Measurements from ENCODE around the gene ECHDC1.
"Not testable (repeated sequence)": the region's sequence is repeated elsewhere in the genome, so short reads cannot be mapped to it uniquely, and the experiment has no call there.

ECHDC1 gene

DNA sequence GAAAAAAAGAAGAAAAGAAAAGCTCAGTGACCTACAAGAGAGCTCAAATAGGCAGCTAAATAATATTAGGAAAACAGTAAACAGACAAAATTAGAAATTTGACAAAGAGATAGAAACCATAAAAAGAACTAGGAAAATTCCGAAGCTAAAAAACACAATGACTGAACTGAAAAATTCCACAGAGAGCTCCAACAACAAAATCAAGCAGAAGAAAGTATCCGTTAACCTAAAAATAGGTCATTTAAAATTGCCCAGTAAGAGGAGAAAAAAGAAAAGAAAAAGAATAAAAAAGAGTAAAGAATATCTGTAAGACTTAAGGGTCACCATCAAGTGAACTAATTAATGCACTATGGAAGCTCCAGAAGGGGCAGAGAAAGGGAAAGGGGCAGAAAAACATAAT lies 6.6 kb upstream of the ECHDC1 start:
- no peaks in the 10 kb centered on the region for H3K27me3 Mint-ChIP-seq
- H3K4me3 Mint-ChIP-seq, result no peak overlapping the region
- H3K27ac Mint-ChIP-seq, result no peak overlapping the region
- H3K36me3 Mint-ChIP-seq (ENCODE audit: low read depth), result peaks cover 15% of the 10 kb centered on the region
- peaks cover 12% of the 10 kb centered on the region for H3K4me1 Mint-ChIP-seq (ENCODE audit: low read depth)
- H3K9me3 Mint-ChIP-seq, result peaks cover 24% of the 10 kb centered on the region

DNA sequence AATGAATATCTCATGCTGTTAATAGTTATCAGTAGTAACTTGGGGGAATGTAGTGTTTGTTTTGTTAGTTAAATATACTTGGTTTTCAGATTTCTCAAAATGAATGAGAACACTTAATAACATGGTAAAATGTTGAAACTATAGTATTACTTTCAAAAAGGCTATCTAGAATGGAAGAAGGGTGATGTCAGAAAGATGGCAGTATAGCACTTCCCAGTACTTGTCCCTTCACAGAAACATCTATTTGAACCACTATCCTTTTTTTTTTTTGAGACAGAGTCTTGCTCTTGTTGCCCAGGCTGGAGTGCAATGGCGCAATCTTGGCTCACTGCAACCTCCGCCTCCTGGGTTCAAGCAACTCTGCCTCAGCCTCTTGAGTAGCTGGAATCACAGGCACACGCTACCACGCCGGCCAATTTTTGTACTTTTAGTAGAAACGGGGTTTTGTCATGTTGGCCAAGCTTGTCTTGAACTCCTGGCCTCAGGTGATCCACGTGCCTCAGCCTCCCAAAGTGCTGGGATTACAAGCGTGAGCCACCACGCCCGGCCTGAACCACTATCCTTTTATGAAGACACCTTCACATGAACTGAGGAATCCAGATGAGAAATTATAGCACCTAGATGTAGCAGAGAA lies 4.7 kb upstream of the ECHDC1 start:
- Mint-ChIP-seq H3K36me3 (ENCODE audit: low read depth) (peaks cover 15% of the 10 kb centered on the region), H3K4me3 (no peak overlapping the region), H3K9me3 (peaks cover 17% of the 10 kb centered on the region), H3K27ac (no peak overlapping the region), H3K4me1 (ENCODE audit: low read depth) (peaks cover 9% of the 10 kb centered on the region), H3K27me3 (no peaks in the 10 kb centered on the region)

DNA sequence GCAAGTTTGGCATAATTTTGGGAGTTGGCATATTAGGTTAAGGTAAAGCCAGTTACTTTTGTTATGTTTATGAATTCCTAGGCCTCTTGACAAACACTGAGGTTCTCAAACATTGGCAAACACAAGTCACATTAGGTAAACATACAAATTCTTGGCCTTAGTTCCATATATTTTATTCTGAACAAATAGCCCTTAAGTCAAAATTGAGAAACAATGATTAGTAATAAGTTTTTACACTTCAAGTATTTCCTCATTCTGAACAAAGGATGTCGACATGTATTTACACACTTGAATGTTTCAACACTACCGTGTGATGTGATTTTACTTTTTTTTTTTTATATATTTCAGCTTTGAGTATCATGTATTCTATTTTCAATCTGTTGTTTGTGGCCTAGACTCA lies 3.8 kb upstream of the ECHDC1 start:
- no peaks in the 10 kb centered on the region for H3K27me3 Mint-ChIP-seq
- peaks cover 9% of the 10 kb centered on the region for H3K9me3 Mint-ChIP-seq
- H3K4me1 Mint-ChIP-seq (ENCODE audit: low read depth), result peaks cover 4% of the 10 kb centered on the region
- no peak overlapping the region for H3K4me3 Mint-ChIP-seq
- H3K27ac Mint-ChIP-seq, result no peak overlapping the region
- H3K36me3 Mint-ChIP-seq (ENCODE audit: low read depth), result peaks cover 15% of the 10 kb centered on the region

DNA sequence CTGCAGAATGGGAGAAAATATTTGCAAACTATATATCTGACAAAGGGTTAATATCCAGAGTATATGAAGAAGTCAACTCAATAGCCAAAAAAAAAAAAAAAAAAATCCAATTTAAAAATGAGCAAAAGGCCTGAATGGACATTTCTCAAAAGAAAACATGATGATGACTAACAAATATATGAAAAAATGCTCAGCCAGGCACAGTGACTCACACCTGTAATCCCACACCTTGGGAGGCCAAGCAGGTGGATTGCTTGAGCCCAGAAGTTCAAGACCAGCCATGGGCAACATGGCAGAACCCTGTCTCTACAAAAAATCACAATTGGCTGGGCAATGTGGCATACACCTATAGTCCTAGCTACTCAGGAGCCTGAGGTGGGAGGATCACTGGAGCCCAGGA lies 2.1 kb upstream of the ECHDC1 start:
- Mint-ChIP-seq H3K9me3 (peaks cover 5% of the 10 kb centered on the region), H3K4me3 (no peak overlapping the region), H3K4me1 (ENCODE audit: low read depth) (peaks cover 4% of the 10 kb centered on the region), H3K36me3 (ENCODE audit: low read depth) (peaks cover 15% of the 10 kb centered on the region), H3K27ac (no peak overlapping the region), H3K27me3 (no peaks in the 10 kb centered on the region)

DNA sequence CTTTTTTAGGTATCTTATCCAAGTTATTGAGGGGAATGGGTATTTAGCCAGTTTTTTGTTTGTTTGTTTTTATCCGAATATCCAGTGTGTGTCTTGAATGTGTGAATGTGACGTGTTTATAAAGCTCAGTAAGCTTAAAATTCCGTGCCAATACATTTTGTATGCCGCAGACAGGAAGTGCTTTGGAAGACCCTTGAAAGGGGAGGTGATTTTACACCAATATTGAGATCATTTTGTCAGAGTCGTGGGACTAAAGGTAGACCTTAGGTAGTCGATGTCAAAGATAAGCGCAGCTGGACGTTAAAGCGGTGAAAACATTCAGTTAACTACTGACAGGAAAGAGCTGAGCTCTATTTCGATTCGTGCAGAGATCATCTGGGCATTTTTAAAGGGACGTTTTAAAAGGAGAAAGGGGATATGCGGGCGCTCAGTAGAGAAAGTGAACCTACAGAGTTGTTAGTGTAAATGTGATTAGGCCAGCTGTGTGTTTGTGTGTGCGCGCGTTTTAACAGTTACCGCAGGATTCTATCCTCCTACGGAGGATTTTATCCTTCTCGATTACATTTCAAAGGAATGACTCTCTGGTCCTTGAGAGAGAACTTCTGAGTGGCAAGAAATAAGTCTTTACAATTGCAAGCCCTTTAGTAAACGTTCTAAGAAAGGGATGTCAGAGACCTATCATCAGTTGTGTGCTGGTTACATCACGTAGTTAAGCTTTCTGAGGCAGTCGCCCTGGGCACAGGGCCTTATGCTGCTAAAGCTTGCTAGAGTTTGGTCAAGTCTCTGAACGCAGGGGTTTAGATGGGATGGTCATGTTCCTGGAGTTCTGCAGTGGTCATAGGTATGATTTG lies 625 bp upstream of the ECHDC1 start:
- Mint-ChIP-seq H3K4me1 (ENCODE audit: low read depth) (peaks cover 5% of the 10 kb centered on the region), H3K9me3 (no peaks in the 10 kb centered on the region), H3K27ac (no peak overlapping the region), H3K36me3 (ENCODE audit: low read depth) (peaks cover 7% of the 10 kb centered on the region), H3K4me3 (no peak overlapping the region), H3K27me3 (no peaks in the 10 kb centered on the region)

DNA sequence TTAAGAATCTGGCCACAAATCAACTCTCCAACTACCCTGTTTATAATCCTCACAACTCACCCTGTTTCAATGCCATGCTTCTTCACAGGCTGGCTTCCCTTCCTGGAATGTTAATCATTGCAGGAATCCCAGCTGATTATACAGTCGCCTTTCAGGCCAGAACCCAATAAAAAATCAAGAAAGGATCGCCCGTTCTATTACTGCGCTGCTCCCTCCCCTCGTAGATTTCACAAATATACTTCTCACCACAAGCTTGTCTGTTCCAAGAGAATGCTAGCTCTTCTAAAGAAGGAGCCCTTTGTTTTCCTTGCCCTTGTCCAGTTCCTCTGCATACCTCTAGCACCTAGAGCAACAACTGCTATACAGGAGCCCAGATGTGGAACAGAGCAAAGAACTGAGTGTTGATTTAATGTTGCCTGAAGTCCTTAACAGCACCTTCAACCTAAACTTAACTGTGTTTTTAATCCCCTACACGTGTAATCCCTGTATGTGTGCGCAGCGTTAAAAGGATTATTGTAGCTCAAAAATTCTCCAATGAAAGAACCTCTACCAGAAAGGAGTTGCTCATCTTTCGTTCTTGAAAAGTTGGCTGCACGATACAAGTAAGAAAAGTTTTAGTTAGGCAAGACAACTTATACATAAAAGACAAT lies 988 bp downstream of the ECHDC1 start:
- Mint-ChIP-seq H3K36me3 (ENCODE audit: low read depth) (peaks cover 7% of the 10 kb centered on the region), H3K4me3 (no peak overlapping the region), H3K27me3 (no peaks in the 10 kb centered on the region), H3K27ac (no peak overlapping the region), H3K4me1 (ENCODE audit: low read depth) (peaks cover 22% of the 10 kb centered on the region), H3K9me3 (no peaks in the 10 kb centered on the region)

DNA sequence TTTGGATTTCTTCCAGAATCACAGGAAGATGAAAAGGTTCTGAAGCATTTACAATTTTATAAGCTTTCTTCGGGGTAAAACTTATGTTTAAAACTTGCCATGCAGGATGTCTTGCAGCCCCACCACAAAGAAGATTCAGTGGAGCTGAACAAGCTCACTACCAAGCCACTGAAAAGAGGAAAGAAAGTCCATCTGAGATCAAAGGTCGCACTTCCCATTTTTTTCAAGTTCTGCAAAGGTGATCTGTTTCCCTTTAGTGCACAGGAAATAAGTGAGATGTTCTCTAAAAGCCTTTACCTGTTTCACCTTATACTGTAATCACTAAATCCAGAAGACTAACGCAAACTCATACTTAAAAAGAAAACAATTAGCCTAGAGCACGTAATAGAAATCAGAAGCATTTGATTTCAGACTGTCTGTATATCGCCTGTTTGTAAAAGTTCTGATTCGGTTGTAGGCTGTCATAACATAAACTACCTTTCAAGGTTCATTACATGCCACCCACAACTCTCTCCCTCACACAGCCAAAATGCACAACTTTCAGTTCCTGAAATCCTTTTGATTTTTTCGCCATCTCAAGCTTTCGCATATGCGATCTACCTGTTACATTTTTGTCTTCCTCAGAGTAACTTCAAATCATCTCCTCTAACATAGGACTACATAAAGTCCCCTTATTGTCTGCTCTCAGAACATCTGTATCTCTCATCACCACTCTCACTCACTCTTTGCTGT lies 1.8 kb downstream of the ECHDC1 start:
- Mint-ChIP-seq H3K4me3 (no peak overlapping the region), H3K36me3 (ENCODE audit: low read depth) (peaks cover 4% of the 10 kb centered on the region), H3K27me3 (no peaks in the 10 kb centered on the region), H3K27ac (no peak overlapping the region), H3K4me1 (ENCODE audit: low read depth) (peaks cover 29% of the 10 kb centered on the region), H3K9me3 (no peaks in the 10 kb centered on the region)

DNA sequence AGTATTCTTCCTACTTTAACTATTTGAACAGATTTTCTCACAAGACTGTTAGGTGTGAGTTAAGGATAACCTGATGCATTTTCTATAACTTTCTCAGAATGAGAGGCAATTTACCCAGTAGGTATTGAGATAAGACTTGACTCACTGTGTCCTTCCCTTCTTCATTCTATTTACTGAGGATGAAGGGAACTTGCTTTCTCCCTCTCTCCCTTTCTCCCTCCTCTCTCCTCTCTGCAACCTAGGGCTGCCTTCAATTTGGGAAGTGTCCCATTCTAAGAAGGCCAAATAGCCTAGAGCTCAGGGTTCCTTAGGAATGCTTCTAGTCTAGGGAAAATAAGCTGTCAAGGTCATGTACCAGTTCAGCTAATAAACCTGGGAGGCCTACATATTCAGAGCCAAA lies 3.2 kb downstream of the ECHDC1 start:
- H3K36me3 Mint-ChIP-seq (ENCODE audit: low read depth), result peaks cover 14% of the 10 kb centered on the region
- H3K4me1 Mint-ChIP-seq (ENCODE audit: low read depth), result peaks cover 35% of the 10 kb centered on the region
- no peak overlapping the region for H3K4me3 Mint-ChIP-seq
- no peaks in the 10 kb centered on the region for H3K27me3 Mint-ChIP-seq
- H3K27ac Mint-ChIP-seq, result peak overlapping the region; percentile 23
- H3K9me3 Mint-ChIP-seq, result no peaks in the 10 kb centered on the region

DNA sequence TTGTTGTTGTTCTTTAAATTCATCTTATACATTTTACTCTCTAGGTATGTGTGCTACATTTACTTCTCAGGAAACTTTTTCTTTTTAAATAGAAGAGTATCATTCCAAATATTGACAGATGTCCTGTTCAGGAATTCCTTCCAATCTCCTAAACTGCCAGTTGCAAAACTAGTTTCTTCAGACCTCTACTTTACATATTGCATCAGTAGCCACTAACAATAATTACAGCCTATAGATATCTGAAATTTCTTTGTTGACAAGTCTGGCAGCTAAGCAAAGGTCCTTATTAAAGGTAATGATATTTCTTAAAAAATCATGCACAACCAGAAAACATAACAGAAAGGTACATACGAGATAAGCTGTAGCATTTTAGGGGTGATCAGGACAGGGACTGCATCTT lies 4.5 kb downstream of the ECHDC1 start:
- H3K4me1 Mint-ChIP-seq (ENCODE audit: low read depth), result peaks cover 39% of the 10 kb centered on the region
- H3K27me3 Mint-ChIP-seq, result no peaks in the 10 kb centered on the region
- no peak overlapping the region for H3K27ac Mint-ChIP-seq
- peaks cover 21% of the 10 kb centered on the region for H3K36me3 Mint-ChIP-seq (ENCODE audit: low read depth)
- no peak overlapping the region for H3K4me3 Mint-ChIP-seq
- no peaks in the 10 kb centered on the region for H3K9me3 Mint-ChIP-seq

DNA sequence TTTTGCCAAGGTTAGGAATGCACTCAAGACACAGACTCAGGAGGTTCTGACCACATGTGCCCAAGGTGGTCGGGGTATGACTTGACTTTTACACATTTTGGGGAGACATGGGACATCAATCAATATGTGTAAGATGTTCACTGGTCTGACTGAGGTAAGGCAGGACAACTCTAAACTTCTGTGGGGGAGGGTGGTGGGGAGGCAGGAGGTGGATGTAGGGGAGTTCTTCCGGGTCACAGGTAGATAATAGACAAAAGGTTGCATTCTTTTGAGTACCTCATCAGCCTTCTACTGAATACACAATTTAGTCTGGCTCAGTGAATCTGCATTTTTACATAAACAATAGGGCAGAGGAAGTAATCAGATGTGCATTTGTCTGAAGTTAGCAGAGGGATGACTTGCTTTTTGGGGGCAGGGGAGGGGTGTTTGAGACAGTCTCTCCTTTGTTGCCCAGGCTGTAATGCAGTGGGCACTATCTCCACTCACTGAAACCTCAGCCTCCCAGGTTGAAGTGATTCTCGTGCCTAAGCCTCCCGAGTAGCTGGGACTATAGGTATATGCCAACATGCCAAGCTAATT lies 10.9 kb downstream of the ECHDC1 start:
- Mint-ChIP-seq H3K36me3 (ENCODE audit: low read depth) (peaks cover 45% of the 10 kb centered on the region), H3K27ac (peak overlapping the region; percentile 21), H3K4me1 (ENCODE audit: low read depth) (peaks cover 37% of the 10 kb centered on the region), H3K4me3 (no peak overlapping the region), H3K9me3 (no peaks in the 10 kb centered on the region), H3K27me3 (no peaks in the 10 kb centered on the region)

DNA sequence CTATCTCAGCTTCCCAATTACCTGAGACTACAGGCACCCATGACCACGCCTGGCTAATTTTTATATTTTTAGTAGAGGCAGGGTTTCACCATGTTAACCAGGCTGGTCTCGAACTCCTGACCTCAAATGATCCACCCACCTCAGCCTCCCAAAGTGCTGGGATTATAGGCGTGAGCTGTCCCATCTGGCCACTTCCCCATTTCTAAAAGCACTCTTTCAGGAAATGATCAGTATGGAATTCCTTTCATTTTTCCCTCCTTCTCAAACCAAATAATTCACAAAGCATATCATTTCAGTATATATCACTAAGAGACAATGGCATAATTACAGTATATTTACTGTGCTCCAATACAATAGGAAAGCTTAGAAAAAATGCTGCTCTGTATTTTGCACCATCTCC lies 12.2 kb downstream of the ECHDC1 start:
- H3K27ac Mint-ChIP-seq, result peak overlapping the region; percentile 16
- H3K27me3 Mint-ChIP-seq, H3K4me3 Mint-ChIP-seq, H3K9me3 Mint-ChIP-seq: not testable (repeated sequence)
- H3K4me1 Mint-ChIP-seq (ENCODE audit: low read depth), result peaks cover 26% of the 10 kb centered on the region
- peaks cover 51% of the 10 kb centered on the region for H3K36me3 Mint-ChIP-seq (ENCODE audit: low read depth)

DNA sequence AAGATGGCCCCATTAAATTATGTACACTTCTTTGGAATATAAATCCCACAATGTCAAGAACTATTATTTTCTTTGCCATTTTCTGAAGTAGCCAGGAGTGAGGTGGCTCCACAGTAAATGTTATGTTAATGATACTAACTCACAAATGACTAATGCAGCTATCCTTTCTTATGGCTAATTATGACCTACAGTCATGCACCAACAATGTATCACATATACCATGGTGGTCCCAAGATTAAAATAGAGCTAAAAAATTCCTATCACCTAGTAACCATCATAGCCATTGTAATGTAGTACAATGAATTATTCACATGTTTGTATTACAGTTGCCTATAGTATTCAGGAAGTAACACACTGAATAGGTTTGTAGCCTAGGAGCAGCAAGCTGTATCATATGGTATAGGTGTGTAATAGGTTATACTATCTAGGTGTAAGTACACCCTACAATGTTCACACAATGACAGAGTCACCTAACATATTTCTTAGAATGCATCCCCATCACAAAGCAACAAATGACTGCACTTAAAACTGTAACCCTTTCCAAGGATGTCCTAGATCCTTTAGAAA lies 15.3 kb downstream of the ECHDC1 start:
- Mint-ChIP-seq H3K27ac (no peak overlapping the region), H3K27me3 (no peaks in the 10 kb centered on the region), H3K36me3 (ENCODE audit: low read depth) (peaks cover 60% of the 10 kb centered on the region), H3K4me3 (no peak overlapping the region), H3K9me3 (no peaks in the 10 kb centered on the region), H3K4me1 (ENCODE audit: low read depth) (peaks cover 10% of the 10 kb centered on the region)

DNA sequence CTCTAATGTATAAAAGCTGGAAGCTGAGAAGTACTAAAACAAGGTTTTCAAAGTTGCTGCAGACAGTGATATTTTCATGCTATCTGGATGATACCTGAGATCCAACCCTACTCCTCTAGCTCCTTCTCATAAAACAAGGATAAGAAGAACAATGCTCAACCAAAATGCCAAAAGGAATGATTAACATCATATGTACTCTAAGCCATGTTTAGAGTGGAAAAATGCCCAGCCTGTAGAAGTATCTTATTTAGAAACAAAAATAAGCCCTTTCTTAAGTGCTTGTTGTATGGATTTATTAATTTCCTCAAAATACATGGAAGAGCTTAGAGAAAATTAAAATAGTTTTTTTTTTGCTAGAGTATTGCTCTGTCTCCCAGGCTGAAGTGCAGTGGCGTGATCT lies 23.7 kb downstream of the ECHDC1 start:
- no peaks in the 10 kb centered on the region for H3K9me3 Mint-ChIP-seq
- H3K4me3 Mint-ChIP-seq, result no peak overlapping the region
- H3K27me3 Mint-ChIP-seq, result no peaks in the 10 kb centered on the region
- peaks cover 53% of the 10 kb centered on the region for H3K36me3 Mint-ChIP-seq (ENCODE audit: low read depth)
- no peak overlapping the region for H3K27ac Mint-ChIP-seq
- peaks cover 7% of the 10 kb centered on the region for H3K4me1 Mint-ChIP-seq (ENCODE audit: low read depth)

DNA sequence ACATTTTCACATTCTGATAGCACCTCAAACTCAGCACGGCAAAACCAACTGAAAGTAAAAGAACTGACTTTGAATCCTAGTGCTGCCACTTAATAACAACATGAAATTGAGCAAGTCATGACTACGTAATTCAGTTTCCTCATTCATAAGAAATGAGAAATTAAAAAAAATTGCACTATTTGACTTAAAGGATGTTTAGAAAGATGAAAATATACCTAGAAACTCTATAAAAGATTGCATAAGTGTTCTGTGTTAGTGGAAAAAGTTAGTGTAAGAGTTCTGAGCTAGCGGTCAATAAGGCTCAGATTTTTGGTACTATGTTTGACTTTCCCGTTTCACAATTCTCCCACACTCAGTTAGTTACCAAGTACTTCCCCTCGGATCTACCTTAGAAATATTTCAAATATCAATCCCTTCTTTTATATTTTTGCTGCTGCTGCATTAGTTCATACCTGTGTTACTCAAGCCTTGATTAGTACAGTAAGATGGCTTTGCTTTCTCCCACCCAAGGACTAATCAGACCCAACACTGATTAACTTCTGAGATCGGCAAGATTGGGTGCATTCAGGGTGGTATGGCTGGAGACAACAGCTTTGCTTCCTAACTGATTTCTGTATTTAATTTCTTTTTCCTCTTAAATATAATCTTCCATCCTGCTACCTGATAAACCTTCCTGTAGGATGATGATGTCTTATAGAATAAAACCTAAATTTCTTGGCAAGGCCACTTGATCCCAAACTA lies 25.9 kb downstream of the ECHDC1 start:
- Mint-ChIP-seq H3K27me3 (no peaks in the 10 kb centered on the region), H3K36me3 (ENCODE audit: low read depth) (peaks cover 45% of the 10 kb centered on the region), H3K4me1 (ENCODE audit: low read depth) (peaks cover 7% of the 10 kb centered on the region), H3K9me3 (no peaks in the 10 kb centered on the region), H3K4me3 (no peak overlapping the region), H3K27ac (no peak overlapping the region)
